DMS114 treated with DMSO at 0.1 percent for 48 hours (cell line): ENCODE data around the gene RAMP3.

Source experiments
- DNase-seq: peaks from one replicate; lab custom pipeline; 2025; ENCODE audit not compliant: unreplicated experiment; lab: John Stamatoyannopoulos, UW

The RAMP3 gene

GRCh38 chr7:45219801-45220435 is 62.3 kb downstream of the RAMP3 start:
- no peak for DNase-seq

DNA sequence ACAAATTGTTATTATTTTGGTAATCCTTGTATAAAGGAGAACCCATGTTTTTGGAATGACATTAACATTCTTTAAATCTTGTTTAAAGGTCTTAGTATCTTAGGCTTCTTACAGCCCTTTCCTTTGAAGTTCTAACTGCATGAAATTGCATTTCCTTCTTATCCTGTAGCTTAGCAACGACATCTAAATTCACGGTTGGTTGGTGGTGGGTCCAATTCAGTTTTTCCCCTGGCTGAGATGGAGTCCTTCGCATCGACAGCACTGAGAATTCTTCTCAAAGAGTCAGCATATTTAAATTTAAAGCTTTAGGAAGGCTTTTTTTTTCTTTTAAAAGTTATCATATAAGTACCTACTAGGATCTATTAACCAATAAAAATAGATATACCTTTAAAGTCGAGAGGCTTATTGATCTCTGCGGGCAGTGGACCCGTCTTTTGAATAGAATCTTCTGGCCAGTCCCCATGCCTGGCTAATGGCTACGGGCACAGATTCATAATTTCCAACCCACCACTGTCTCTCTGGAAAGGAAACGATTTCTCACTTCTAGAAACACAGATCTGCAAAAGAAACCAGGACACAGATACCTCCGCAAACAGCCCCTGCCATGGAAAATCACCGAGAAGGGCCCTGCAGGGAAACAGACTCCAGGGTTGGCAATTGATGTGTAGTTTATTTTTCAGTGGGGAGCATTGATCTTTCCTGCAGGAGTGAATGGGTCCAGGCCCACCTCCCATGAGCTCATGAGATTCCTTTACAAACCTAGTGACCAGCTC is 63.4 kb downstream of the RAMP3 start:
- no peak for DNase-seq

GRCh38 chr7:45221896-45222604 is 64.5 kb downstream of the RAMP3 start:
- no peak for DNase-seq

- no peak for DNase-seq
Measured at GRCh38 chr7:45223078-45223477, 65.5 kb downstream of the RAMP3 start.

DNA sequence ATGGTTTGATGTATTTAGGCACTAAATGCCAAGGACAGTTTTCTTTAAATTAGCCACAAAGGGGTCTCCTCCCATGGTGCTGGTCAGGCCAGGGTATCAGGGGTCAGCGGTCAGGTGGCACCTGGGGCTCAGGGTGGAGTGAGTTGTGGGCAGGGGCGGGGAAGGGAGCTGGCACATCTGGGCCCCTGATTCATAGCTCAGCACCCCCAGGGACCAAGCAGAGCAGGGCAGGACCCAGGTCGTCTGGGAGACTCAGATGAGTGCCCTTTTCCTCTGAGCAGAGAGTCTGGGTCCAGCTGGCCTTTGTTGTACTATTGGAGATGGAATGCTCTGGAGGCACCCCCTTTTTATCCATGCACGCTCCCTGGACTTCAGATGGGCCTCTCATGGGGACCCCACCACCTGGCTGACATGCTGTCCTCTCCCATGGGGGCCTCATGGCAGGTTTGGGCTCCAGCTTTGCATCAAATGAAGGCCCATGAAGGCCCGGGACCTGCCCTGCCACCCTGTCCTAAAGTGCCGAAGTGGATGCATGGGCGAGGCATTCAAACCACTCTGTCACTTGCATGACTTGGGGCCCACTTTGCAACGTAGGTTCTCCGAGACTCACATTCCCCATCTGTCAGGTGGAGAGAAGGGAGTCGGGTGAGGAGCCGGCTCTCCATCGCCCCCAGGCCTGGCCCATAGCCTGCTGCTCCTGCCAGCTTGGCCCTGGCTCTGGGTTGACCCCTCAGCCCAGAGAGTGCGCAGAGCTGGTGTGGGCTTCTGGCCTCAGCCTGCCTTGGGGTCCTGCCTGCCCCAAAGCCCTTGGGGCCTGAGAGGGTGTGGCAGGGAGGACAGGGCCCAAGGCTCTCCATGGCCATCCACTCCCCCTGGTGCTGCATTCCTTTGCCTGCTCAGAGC is 66.4 kb downstream of the RAMP3 start:
- no peak for DNase-seq

- no peak for DNase-seq
Measured at GRCh38 chr7:45224832-45225231, 67.2 kb downstream of the RAMP3 start.

GRCh38 chr7:45225311-45225947 is 67.8 kb downstream of the RAMP3 start:
- DNase-seq, result no peak

DNA sequence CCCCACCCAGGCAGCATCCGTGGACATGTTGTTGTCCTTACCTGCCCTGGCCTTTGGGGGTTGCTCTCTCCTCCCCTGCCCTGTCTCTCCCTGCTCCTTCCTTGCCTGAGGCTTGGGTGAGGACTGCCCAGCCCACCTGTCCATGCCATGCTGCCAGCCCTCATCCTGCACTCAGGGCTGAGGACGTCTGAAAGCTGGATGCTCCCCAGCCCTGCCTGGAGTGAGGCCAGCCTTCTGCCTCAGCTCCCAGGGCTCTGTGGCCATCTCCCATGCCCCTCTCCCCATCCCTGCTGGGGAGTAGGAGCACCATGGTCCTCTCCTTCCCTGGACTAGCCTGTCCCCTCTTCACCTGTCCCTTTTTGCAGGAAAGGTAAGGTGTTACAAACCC is 68.4 kb downstream of the RAMP3 start:
- no peak for DNase-seq

DNA sequence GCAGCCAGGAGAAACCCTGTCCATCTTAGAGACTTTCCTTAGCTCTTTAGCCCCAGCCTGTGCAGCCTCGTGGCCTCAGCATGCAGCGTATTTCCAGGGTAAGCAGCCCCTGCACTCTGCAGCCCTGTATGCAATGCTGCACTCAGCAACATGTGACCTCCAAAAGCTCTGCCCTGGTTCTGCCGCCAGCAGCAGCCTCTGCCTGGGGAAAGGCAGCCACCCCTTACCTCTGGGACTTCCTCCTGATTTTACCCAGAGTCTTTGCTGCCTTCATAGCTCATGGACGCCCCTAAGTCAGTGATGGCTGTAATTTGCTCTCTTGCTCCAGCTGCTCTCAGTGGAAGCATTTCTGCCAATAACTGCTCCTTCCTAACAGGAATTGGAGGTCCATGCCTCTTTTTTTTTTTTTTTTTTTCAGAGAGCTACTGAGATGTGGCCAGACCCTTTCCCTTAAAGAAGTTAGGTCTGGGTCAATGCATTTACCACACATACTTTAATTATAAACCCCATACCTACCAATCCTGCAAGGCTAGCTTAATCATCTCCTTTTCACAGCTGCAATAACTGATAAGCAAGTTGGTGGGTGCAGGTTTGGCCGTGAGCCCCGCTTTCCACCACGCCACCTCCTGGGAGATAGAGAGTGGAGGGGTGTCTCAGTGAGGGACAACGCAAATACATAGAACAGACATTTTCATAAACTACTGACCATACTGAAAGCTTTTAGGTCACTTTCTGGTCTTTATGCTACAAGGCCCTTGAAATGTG is 71.7 kb downstream of the RAMP3 start:
- no peak for DNase-seq

DNA sequence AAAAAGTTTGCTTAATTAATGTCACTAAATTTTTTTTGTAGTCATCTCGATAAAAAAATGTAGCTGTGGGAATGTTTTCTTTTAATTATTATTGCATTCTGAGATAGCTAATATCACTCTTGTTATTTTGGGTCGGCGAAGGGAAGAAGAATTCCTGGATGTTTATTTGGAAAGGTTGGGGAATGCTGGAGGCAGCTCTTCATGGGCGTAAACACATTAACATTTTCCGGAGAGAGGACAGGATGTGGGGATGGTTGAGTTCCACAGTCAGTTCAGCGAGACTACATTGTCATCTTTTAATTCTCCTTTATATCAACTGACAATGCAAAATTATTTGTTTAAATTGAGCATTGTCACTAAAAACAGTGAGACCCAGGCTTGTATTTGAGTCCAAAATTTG is 72.5 kb downstream of the RAMP3 start:
- no peak for DNase-seq

DNA sequence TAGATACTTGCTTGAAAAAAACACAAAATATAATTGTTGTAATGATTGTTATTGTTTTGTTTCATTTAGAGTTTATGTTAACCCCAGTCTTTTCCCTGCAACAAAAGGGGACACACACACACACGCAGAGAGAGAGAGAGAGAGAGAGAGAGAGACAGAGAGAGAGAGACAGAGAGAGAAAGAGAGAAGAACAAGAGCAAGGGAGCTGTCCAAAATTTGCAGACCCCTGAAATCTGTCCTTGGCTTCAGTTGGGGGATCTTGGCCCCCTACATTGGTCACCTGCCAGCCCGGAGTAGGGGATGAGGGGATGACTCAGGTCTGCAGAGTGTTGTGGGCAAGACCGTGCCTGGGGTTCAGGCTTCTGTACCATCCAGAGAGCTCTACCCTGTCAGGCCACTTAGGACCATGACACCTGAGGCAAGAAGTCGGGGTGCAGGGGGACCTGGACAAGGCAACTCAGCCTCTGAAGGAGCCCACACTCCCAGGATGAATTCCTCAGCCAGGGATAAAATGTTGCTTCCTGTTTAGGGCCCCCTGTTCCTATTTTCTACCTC is 73.1 kb downstream of the RAMP3 start:
- no peak for DNase-seq

- DNase-seq, result no peak
Measured at GRCh38 chr7:45233249-45233775, 75.7 kb downstream of the RAMP3 start.
